ENCODE measurements around the gene TET3.

TET3 gene

DNA sequence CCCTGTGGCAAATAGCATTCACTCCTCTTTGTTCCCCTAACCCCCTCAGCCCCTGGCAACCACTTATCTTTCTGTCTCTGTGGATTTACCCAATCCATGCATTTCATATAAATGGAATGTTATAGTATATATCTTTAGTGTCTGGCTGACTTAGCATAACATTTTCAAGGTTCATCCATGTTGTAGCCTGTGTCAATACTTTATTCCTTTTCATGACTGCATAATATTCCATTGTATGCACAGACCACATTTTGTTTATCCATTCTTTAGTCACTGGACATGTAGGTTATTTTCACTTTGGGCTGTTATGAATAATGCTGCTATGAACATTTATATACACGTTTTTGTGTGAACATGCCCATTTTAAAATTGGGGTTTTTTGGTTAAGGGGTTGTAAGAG, 42.8 kb downstream of the TET3 start:
- in situ Hi-C loops (cut with HindIII; ENCODE audit: low sequenced_read_pairs), result no loop called here

DNA sequence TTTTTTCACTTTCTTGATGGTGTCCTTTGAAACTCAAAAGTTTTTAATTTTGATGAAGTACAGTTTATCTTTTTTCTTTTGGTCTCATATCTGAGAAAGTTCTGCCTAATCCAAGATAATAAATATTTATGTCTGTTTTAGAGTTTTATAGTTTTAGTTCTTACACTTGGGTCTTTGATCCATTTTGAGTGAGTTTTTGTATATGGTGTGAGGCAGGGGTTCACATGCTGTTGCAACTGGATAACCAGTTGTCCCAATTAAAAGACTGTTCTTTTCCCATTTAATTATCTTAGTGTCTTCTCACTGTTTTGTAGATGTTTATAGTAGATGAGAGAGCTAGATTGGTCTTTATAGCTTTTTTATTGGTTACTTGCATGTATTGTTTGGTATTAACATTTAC, 43.6 kb downstream of the TET3 start:
- in situ Hi-C loops (cut with HindIII; ENCODE audit: low sequenced_read_pairs), result no loop called here

DNA sequence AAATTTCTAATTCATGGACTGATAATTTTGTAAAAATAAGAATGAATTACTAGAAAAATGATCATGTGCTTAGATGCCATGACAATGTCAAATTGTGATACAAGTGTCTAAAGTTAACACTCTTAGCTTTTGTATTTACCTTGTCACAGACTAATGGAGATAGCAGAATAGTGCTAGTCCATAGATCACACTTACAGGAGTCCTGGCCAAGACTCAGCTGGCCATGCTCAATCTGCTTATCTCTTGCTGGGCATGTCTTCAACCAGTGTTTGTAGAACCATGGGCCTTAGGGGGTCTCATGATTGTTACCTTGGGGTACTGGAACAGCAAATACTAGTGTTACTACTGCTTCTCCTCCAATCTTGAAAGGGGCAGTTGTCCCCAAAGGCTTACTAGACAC, 44.0 kb downstream of the TET3 start:
- in situ Hi-C loops (cut with HindIII; ENCODE audit: low sequenced_read_pairs), result no loop called here

- in situ Hi-C loops (cut with HindIII; ENCODE audit: low sequenced_read_pairs), result loop anchor here (5.0 kb wide), 1 partner anchor 63 kb away; no protein-coding TSS in a partner anchor
These were observed 45.1 kb downstream of the TET3 start for GRCh38 chr2:74029714-74030397.

GRCh38 chr2:74031221-74031620, 46.5 kb downstream of the TET3 start:
- in situ Hi-C loops (cut with HindIII; ENCODE audit: low sequenced_read_pairs), result loop anchor here (5.0 kb wide), 1 partner anchor 64 kb away; no protein-coding TSS in a partner anchor

GRCh38 chr2:74031959-74032287, 47.2 kb downstream of the TET3 start:
- in situ Hi-C loops (cut with HindIII; ENCODE audit: low sequenced_read_pairs), result loop anchor here (5.0 kb wide), 1 partner anchor 65 kb away; no protein-coding TSS in a partner anchor

GRCh38 chr2:74033375-74033774, 48.7 kb downstream of the TET3 start:
- in situ Hi-C loops (cut with HindIII; ENCODE audit: low sequenced_read_pairs), result loop anchor here (5.0 kb wide), 1 partner anchor 66 kb away; no protein-coding TSS in a partner anchor
